ENCODE measurements around the gene ADGRA1.
"Not testable (repeated sequence)": the region's sequence is repeated elsewhere in the genome, so short reads cannot be mapped to it uniquely, and the experiment has no call there.

Gene ADGRA1, protein sequence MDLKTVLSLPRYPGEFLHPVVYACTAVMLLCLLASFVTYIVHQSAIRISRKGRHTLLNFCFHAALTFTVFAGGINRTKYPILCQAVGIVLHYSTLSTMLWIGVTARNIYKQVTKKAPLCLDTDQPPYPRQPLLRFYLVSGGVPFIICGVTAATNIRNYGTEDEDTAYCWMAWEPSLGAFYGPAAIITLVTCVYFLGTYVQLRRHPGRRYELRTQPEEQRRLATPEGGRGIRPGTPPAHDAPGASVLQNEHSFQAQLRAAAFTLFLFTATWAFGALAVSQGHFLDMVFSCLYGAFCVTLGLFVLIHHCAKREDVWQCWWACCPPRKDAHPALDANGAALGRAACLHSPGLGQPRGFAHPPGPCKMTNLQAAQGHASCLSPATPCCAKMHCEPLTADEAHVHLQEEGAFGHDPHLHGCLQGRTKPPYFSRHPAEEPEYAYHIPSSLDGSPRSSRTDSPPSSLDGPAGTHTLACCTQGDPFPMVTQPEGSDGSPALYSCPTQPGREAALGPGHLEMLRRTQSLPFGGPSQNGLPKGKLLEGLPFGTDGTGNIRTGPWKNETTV

DNA sequence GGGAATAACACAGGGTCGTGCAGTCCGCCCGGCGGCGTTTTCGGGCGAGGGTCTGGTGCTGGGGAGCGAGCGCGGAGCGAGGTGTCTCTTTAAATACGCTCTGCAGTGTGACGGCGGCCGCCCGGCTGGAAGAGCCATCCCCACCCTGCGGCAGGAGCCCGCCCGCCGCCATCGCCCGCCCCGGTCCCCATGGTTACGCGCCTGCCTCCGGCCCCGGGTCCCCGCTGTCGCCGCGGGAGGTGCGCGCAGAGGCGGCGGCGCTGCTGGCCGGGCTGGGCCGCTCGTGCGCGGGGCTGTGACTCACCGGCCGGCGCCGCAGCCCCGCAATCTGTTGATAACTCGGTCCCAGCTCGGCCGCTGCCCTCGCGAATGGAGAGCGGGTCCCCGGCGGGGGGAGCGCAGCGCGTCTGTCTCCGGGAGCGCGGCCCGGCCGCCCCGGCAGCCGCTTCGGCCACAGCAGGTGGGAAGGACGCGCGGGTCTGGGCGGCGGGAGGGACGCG is at the start of gene ADGRA1:
TSS of gene ADGRA1 (plus strand) at position 246 of the 500 bp plus-strand sequence. CDS start 986 bp downstream, outside the sequence.
- DNase-seq (ENCODE audit: low spot score), result no peak

DNA sequence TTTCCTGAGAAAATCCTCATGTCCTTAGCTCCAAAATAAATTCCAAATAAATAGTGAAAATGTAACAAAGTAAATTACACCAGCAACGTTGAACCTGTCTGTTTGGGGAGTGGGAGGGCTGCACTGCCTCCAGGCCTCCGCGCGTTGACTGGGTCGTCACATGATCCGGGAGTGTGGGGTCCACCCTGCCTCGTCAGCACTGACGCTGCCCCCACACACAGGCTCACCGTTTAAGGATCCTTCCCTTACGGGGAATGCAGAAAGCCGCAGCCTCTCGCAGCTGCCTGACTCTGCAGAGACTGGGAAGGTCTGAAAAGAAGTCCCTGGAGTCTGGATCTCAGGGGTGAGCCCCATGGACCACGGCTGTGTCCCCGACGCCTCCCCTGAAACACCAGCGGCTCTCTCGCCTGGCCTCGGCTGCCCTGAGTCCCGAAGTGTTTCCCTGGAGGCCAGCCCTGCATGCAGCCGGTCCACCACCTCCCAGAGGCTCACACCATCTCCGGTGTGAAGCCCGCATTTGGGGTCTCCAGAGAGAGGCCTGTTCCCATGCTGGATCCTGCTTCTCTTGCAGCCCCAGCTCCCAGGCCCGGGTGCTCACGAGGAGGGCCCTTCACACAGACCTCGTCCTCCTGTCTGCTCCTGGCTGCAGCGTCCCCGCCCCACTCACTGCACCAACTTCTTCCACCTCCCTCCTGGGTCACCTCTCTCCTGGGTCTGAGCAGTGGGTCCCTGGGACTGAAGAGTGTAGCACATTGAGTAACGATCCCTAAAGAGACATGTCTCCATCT is 49.5 kb upstream of the ADGRA1 start:
- DNase-seq (ENCODE audit: low spot score), result no peak

DNA sequence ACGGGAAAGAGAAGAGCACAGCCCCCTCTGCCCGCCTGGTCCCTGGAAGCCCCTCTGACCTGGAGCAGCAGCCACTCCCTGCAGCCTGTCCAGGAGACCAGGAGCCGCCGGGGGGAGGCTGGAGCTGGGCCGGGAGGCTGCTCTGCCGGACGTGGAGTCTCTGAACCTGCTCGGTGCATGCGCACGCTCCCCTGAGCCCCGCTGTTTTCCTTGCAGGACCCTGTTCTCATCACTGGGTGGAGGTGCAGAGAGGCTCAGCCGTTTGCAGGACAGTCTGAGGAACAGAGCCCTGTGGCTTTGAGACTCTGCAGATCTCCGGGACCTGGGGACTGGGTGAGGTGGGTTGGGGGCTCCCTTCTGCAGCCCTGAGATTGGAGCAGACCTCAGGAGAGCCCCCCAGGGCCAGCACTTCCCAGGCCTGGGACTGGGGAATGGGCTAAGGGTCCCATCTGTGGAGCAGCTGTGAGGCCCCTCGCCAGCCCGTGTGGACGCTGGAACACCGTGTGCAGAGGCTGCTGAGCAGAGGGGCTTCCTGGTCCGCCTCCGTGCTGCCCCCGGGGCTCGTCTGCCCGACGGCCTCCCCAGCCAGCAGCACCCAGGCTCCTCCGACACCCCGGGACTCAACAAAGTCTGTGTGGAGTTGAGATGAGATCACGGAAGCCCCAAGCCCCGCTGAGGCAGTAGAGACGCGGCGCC is 48.5 kb upstream of the ADGRA1 start:
- no peak for DNase-seq (ENCODE audit: low spot score)

DNA sequence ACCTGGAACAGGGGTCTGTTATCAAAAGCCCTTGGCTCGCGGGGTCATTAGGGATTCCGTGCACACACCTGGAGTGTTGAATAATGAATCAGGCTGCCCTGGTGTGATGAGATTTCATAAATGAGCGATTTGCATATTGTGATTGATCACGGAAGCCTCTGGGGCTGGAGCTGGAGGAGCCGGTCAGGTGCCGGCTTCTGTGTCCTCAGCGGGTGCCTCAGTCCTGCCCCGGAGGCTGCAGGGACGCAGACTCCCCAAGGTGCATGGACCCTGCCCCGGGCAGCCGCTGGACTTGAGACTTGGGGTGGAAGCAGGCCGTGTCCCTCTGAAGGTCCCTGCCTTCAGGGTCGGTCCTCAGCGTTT is 47.9 kb upstream of the ADGRA1 start:
- DNase-seq (ENCODE audit: low spot score), result no peak

DNA sequence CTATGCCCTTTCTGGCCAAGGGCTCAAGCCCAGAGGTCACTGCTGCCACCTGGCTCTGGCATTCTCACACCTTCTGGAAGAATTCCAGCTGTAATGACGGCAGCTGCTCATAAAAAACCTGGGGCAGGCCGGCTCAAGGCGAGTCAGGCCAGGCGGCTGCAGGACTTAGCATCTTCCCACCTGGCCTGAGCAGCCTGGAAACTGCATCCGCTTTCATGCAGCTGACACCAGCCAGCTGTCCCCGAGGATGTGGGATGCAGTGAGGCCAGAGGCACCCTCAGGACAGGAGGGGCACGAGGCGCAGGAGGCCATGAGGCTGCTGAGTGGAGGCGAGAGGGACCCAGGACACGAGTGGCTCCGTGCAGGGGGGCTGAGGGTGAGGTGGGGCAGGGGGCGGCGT is 47.5 kb upstream of the ADGRA1 start:
- no peak for DNase-seq (ENCODE audit: low spot score)

DNA sequence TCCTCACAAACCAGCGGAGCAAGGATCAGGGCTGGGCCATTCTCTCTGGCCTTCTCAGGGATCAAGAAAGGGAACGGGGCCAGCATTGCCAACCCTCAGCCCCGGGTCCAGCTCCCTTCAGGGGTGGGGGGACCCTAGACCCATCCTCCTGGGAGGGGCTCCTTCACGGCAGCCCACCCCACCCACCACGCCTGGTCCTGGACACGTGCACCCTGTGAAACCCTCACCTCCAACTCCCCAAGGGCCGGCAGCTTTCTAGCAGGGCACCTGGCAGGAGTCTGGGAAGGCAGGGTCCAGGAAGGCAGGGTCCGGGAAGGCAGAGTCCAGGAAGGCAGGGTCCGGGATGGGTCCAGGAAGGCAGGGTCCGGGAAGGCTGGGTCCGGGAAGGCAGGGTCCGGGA is 46.6 kb upstream of the ADGRA1 start:
- DNase-seq (ENCODE audit: low spot score), result no peak

DNA sequence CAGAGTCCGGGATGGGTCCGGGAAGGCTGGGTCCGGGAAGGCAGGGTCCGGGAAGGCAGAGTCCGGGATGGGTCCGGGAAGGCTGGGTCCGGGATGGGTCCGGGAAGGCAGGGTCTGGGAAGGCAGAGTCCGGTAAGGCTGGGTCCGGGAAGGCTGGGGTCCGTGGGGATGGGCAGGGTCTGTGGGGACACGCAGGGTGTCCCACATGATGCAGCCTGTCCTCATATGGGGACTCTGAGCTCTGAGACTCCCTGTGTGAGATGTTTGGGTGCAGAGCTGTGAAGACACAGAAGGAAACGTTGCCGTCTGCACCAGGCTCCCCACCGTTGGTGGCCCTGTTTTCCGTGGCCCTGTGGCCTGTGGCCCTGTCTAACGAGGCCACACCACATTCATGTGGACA is 45.7 kb upstream of the ADGRA1 start:
- DNase-seq (ENCODE audit: low spot score), result no peak

DNA sequence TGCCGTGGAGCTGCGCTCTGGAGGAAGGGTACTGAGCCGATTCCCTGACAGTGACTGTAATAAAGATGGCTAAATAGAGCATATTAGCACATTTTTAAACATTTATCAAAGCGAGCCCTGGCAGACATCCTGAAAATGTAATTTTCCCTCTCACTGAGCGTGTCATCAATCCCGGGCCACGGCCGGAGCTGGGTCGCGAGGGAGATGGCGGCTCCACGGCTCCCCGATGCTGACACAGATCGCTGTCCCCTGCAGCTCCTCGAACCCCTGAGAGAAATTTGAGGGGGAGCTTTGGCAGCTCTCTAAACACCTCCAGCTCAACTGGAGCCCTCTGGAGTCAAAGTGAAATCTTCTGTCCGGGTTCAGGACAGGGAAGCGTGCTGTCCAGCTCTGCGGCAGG is 44.9 kb upstream of the ADGRA1 start:
- DNase-seq (ENCODE audit: low spot score), result no peak

DNA sequence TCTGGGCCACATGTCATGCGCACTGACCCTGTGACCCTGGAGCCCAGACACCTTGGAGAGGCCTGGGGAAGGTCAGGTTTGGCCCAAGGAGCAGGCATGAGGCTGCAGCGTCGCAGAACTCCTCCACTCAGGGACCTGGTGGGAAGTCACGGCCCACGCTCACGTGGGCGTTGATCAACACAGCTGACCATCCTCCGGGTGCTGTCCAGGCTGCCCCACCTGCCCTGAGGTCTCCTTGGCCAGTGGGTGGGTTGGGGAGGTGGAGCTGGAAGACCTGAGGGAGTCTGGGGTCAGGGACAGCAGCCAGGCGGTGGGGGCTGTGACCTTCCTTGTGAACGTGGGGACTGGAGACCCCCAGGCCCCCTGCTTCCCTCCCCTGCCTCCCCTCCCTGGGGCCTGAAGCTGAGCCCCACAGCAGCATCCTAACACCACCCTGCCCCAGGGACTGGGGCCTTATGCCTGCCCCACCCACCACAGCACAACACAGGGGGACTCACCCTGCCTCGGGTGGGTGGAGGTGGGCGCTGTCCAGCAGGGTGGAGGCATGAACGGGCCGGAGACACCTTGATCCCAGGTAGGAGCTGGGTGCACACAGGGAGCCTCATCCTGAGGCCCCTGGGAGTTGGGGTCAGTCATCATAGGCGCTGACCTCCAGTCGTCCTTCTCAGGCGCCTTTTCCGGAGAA is 44.0 kb upstream of the ADGRA1 start:
- no peak for DNase-seq (ENCODE audit: low spot score)

DNA sequence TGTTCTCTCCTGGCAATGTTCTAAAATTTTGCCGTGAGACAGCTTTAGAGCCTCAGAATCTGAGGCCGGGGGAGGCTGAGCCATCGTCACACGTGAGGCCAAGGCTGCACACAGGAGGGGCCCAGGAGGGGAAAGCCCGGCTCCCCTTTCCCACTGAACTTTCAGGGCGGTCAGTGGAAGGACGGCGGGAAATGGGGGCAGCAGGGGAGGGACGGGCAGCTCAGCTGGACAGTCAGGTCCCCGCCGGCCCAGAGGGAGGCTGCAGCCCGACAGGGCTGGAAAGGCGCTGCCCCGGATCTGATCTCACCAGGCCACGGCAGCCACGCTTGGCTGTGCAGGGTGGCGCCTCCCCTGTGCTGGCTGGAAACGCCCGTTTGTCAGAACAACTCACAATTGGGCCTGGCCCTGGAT is 43.3 kb upstream of the ADGRA1 start:
- DNase-seq (ENCODE audit: low spot score), result no peak

DNA sequence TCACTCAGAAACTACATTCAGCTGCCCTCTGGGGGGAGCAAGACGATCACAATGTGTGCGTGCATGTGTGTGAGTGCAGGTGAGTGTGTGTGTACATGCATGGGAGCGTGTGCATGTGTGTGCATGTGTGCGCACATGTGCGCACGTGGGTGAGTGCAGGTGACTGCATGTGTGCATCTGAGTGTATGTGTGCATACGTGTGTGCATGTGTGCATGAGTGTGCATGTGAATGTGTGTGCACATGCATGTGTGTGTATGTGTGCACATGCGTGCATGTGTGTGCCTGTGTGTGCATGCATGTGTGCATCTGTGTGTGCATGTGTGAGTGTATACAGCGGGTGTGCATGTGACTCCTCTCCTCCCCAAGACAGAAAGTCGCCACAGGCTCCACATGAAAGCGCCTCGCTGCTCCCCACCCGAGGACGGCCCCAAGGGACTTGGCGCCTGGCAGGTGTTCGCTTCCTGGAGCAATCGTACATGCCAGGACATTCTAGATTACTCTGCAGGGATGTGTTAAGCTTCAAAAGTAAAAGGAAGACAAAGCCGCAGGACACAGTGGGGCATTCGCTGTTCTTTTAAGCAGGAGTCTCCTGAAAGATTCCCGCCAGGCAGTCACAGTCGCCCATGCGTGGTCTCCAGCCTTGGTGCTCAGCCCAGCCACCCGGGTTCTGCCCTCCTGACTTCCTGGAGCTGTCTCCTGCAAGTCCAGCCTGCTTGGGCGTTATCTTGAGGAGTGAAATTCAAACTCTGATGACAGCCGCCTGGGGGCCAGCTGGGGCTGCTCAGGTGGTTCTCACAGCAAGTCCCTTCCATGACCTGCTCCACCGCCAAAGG is 42.0 kb upstream of the ADGRA1 start:
- DNase-seq (ENCODE audit: low spot score), result no peak

DNA sequence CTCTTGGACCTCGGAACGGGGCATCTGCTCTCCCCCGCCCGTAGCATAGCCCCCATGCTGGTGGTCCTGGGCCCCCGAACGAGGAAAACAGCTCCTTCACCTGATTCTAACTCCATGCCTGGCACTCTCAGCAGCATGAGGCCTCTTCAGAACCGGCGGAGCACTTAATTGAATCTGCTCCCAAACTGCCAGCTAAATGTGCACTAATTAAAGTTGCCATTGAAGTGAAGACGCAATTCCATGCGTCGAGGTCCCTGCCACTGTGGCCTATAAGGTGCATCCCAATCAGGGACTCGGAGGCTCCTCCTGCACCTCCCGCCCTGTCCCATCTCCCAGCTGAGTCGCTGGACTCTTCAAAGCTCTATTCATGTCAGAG is 41.3 kb upstream of the ADGRA1 start:
- DNase-seq (ENCODE audit: low spot score), result no peak

DNA sequence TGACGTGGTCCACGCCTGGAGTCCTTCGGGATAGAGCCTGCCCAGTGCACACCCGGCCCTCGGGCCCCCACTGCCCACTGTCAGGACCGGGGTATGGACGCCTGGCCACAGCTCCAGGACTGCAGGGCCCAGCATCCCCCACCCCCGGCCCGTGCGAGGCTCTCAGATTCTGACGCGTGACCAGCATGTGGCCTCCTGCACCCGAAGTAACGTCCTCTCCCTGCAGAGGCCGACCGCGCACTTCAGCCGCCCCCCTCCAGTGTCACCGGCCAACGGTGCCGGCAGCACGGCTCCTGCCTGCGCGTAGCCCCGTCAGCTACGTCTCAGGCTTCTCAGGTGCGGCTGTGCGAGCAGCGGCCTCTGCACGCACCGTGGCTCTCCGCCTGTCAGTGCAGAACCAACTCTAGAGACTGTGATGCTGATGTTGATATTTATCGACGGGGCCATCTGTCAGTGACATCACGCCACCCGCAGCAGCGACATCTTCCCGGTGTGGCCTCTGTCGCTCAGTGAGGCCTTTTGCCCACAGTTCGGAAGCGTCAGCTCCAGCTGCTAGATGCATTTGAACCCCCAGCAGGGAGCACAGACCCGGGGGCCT is 40.1 kb upstream of the ADGRA1 start:
- no peak for DNase-seq (ENCODE audit: low spot score)

DNA sequence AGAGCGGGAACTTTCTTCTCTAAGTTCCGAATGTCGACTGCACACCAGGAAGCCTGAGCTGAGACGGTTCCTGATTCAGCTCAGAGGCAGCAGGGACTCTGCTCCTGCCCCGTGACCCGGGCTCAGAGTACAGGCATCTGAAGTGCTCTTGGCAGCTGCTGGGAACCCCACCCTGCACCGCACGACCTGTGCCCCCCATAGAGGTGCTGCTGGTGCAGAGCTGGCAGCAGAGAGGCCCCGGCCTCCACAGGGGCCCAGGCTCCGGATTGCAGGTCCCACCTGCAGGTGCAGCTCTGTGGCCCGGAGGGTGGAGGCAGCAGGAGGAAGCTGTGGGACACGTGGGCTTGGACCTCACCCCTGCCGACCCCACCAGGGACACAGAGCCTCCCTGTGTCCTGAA is 39.5 kb upstream of the ADGRA1 start:
- no peak for DNase-seq (ENCODE audit: low spot score)

DNA sequence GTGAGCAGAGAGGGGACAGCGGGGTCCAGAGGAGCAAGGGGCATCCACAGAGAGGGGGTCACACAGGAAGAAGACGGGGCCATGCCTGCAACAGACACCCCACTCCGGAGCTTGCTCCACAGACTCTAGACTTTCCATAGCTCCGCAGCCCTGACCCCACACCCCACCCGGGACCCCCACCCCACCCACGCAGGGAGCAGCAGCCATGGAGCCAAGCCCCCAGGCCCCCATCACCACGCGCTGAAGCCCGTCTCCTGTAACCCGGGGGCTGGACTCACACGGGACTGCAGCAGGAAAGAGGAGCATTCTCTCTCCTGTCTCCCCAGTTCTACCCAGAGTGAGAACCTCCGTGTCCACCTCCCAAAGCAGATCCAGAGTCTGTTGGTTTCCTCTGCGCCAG is 38.8 kb upstream of the ADGRA1 start:
- DNase-seq (ENCODE audit: low spot score), result no peak

DNA sequence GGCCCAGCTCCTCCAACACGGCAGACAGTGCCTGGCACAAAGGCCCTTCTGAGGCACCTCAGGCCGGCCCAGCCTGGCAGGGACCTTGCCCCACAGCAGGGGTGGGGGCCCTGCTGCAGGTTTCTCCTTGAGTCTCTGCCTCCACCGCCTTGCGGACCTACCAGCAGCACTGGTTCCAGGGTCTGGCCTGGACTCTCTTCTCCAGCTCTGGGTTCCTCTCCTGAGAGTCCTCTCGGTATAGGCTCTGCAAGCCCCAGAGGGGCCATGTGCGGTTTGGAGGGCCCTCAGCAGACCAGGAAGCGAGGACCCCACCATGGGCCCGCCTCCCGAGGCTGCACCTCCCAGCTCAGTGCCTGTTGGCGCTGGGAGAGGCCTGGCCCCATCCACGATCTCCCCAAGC is 38.1 kb upstream of the ADGRA1 start:
- DNase-seq (ENCODE audit: low spot score), result no peak

DNA sequence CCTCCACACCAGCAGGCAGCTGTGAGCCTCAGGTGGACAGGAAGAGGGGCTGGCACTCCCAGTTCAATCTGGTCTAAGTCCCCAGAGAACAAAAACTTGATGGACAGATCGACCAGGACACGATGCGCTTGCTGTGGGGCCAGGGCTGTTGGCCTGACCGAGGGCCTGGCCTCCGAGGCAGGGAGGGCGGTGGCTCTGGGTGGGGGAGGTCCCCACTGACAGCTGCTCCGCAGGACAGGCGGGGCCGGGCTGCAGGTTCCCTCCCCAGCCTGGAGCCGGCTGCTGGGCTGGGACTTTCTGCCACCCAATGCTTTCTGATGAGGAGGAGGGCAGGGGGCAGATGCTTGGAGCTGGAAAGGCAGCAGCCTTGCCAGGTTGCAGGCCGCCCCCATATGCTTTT is 37.4 kb upstream of the ADGRA1 start:
- no peak for DNase-seq (ENCODE audit: low spot score)

DNA sequence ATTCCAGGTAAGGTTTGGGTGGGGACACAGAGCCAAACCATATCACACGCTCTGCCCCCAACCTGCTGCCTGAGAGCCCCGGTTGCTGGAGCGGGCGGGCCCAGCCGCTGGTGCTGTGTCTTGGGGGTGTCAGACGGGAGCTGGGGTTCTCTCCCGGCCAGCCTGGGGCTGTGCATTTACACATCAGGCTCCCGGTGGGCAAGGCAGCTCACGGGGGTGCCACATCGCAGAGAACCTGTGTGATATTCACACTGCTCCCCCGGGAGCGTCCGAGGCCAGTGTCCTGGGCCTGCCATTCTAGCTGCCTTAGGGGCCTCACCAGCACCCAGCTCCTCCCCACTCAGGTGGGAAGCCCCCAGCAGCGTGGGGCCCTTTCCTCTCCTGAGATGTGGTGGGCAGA is 35.6 kb upstream of the ADGRA1 start:
- DNase-seq (ENCODE audit: low spot score), result no peak

DNA sequence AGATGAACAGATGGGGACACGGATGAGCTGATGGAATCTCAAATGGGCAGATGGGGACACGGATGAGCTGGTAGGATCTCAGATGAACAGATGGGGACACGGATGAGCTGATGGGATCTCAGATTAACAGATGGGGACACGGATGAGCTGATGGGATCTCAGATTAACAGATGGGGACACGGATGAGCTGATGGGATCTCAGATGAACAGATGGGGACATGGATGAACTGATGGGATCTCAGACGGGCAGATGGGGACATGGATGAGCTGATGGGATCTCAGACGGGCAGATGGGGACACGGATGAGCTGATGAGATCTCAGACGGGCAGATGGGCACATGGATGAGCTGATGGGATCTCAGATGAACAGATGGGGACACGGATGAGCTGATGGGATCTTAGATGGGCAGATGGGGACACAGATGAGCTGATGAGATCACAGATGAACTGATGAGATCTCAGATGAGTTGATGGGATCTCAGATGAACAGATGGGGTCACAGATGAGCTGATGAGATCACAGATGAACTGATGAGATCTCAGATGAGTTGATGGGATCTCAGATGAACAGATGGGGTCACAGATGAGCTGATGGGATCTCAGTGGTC is 34.1 kb upstream of the ADGRA1 start:
- not testable (repeated sequence) for DNase-seq (ENCODE audit: low spot score)

DNA sequence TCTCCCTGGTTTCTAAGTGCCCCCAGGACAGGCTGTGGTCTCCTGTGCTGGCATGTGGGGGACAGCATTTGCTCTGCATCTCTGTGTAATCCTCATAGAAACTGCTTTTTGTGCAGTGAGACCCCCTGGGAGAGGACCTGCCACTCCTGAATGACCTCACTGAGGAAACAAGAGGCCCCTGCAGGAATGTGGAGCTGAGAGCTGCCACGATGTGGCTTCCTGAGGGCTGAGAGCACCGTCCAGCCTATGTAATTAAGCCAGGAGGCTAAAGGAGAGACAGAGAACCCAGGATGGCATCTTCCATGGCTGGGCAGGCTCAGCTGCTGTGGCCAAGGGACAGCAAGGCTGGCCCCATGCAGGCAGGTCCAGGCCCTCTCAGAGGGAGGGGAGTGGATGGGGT is 32.3 kb upstream of the ADGRA1 start:
- DNase-seq (ENCODE audit: low spot score), result no peak

All from hematopoietic multipotent progenitor cell treated with erythropoietin and hydrocortisone succinate and interleukin-3 and kit ligand, for 15 days (in vitro differentiated cells).